ENCODE measurements around the gene TBL1XR1. TPM values are rescaled to one million over a fixed set of nuclear protein-coding genes. Genes with fewer than 3 reads are reported as not detected.

TBL1XR1 gene
- 100 to 1,000 TPM; 103 to 131 (median 112) TPM for total RNA-seq

- no peak for TF ChIP-seq CTCF (IDR thresholded peaks at IDR 0.05; ENCODE audit: low read depth)
These were observed at the start of gene TBL1XR1 for GRCh38 chr3:177197041-177197726. TBL1XR1 (minus strand) TSS chr3:177197482; CDS start chr3:177064977, 132,505 bp downstream.

- TF ChIP-seq CTCF (IDR thresholded peaks at IDR 0.05; ENCODE audit: low read depth), result no peak
These were observed 48.0 kb upstream of the TBL1XR1 start for GRCh38 chr3:177245250-177245649.

DNA sequence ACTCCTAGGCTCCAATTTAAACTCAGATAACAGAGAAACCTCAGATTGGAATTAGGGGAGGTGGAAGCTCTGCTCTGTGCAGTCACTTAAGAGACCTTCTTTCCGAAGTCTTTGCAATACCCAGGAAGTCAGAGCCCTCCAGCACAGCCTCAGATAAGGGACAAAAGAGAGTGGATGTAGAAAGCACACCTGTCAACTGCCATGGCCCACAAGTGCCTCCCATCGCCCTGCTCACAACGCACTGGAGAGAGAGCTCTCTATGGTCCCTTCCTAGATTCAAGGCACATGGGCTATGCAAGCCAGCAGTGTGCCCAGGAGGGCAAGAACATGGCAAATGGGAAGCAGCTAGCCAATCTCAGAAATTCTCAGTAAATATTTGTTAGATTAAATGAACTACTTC lies 47.3 kb upstream of the TBL1XR1 start:
- no peak for TF ChIP-seq CTCF (IDR thresholded peaks at IDR 0.05; ENCODE audit: low read depth)

GRCh38 chr3:177238686-177239216 lies 41.5 kb upstream of the TBL1XR1 start:
- TF ChIP-seq CTCF (IDR thresholded peaks at IDR 0.05; ENCODE audit: low read depth), result no peak

DNA sequence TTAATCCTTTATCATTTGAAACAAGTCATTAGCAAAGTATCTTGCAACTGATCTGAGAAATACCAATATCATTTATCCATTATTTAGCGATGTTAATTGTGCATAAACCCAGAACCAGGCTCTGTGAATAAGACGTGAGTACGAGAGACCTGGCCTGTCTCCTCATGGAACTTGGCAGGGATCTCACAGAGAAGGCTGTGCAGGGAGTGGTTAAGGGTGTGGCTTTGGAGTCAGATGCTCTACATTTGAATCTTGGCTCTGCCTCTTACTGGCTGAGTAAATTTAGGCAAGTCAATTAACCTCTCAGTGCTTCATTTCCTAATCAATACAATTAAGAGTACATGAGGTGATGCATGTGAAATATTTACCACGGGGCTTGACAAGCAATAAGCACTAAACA lies 39.9 kb upstream of the TBL1XR1 start:
- TF ChIP-seq CTCF (IDR thresholded peaks at IDR 0.05; ENCODE audit: low read depth), result no peak

DNA sequence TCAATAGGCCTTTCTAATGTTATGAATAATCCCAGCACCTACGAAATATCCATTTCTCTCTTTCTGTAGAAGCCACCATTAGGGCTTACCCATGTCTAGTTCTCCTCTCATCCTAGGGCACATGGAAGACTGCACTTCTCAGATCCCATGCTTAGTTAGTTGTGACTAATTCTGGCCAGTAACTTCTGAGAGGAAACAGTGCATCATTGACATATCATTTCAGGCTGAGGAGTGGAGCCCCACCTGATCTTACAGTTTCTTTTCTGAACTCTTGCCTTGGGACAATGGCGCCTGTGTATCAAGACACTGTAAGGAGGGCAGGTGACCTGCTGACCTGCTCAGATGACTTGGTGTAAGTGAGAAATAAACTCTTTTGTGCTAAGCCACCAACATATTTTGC lies 39.4 kb upstream of the TBL1XR1 start:
- no peak for TF ChIP-seq CTCF (IDR thresholded peaks at IDR 0.05; ENCODE audit: low read depth)

DNA sequence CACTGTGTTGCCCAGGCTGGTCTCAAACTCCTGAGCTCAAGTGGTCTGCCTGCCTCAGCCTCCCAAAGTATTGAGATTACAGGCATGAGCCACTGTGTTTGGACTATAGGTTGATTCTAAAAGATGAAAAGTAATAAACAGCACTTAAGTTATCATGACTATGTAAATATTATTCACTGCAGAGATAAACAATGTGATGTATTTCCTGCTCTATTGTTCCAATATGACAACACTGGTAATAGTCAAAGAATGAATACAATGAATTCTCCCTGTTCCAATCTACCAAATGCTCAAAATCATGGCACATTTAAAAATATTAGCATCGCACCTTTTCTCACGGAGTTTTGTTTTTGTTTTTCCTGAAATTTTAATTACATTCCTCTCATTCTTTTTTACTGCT lies 36.8 kb upstream of the TBL1XR1 start:
- TF ChIP-seq CTCF (IDR thresholded peaks at IDR 0.05; ENCODE audit: low read depth), result no peak
